Trophoblast cell (in vitro differentiated cells and primary cell): ENCODE results near the gene CPNE7.

Experiments used
- DNase-seq, 2 donors: peaks; one replicate each; pipeline ENCODE4 v3.0.0-alpha.2; 2016
- H2AFZ ChIP-seq: 2 replicates; pipeline ENCODE4 v1.6.1; 2013; ENCODE audit warnings: low read length, moderate library complexity, mild to moderate bottlenecking; ENCODE audit not compliant: insufficient read depth, poor library complexity
- H2AK5ac ChIP-seq: 2 replicates; pipeline ENCODE4 v1.6.1; 2013; ENCODE audit warnings: mild to moderate bottlenecking, low read length
- H2BK120ac ChIP-seq: 2 replicates; pipeline ENCODE4 v1.6.1; 2013; ENCODE audit warnings: low read length, mild to moderate bottlenecking, moderate library complexity; ENCODE audit not compliant: insufficient read depth, poor library complexity
- H2BK12ac ChIP-seq: 2 replicates; pipeline ENCODE4 v1.6.1; 2013; ENCODE audit warnings: mild to moderate bottlenecking, low read length, moderate library complexity
- H2BK5ac ChIP-seq: 2 replicates; pipeline ENCODE4 v1.6.1; 2013; ENCODE audit warnings: low read length, low read depth, moderate library complexity, mild to moderate bottlenecking; ENCODE audit not compliant: poor library complexity
- H3K14ac ChIP-seq: 2 replicates; pipeline ENCODE4 v1.6.1; 2013; ENCODE audit warnings: mild to moderate bottlenecking, low read length
- H3K18ac ChIP-seq: 2 replicates; pipeline ENCODE4 v1.6.1; 2013; ENCODE audit warnings: mild to moderate bottlenecking, low read length
- H3K23ac ChIP-seq: 2 replicates; pipeline ENCODE4 v1.6.1; 2013; ENCODE audit warnings: low read length
- H3K27ac ChIP-seq: 2 replicates; pipeline ENCODE4 v1.5.1; 2013; ENCODE audit warnings: low read depth, mild to moderate bottlenecking, inconsistent platforms, low read length, moderate library complexity
- H3K27me3 ChIP-seq: 2 replicates; pipeline ENCODE4 v1.6.1; 2013; ENCODE audit warnings: inconsistent platforms, mild to moderate bottlenecking, low read length, moderate library complexity; ENCODE audit not compliant: insufficient read depth
- H3K36me3 ChIP-seq, 2 experiments: 1 replicate in 1 of 2; 2 replicates in 1 of 2; pipeline ENCODE4 v1.6.1; 2013; ENCODE audit warnings: low read length in 2 of 2, mild to moderate bottlenecking in 2 of 2, moderate library complexity in 1 of 2; ENCODE audit not compliant: insufficient read depth in 2 of 2, control insufficient read depth in 1 of 2
- H3K4ac ChIP-seq: 2 replicates; pipeline ENCODE4 v1.6.1; 2013; ENCODE audit warnings: low read depth, mild to moderate bottlenecking, low read length, moderate library complexity
- H3K4me1 ChIP-seq, 2 experiments: 1 replicate in 1 of 2; 2 replicates in 1 of 2; pipeline ENCODE4 v1.6.1; 2013; ENCODE audit warnings: low read length in 2 of 2, mild to moderate bottlenecking in 2 of 2, moderate library complexity in 1 of 2; ENCODE audit not compliant: insufficient read depth in 2 of 2, control insufficient read depth in 1 of 2
- H3K4me2 ChIP-seq: 2 replicates; pipeline ENCODE4 v1.6.1; 2013; ENCODE audit warnings: inconsistent platforms, mild to moderate bottlenecking, low read length, moderate library complexity
- H3K4me3 ChIP-seq: 2 replicates; pipeline ENCODE4 v1.5.1; 2013; ENCODE audit warnings: mild to moderate bottlenecking, low read depth, low read length, inconsistent platforms
- H3K79me1 ChIP-seq: one replicate; pipeline ENCODE4 v1.6.1; 2013; ENCODE audit warnings: low read length
- H3K79me2 ChIP-seq: 2 replicates; pipeline ENCODE4 v1.6.1; 2013; ENCODE audit warnings: low read length, mild to moderate bottlenecking; ENCODE audit not compliant: control insufficient read depth, insufficient read depth, poor library complexity
- H3K9ac ChIP-seq: 2 replicates; pipeline ENCODE4 v1.6.1; 2013; ENCODE audit warnings: mild to moderate bottlenecking, low read length
- H3K9me3 ChIP-seq: 2 replicates; pipeline ENCODE4 v1.6.1; 2013; ENCODE audit warnings: low read depth, mild to moderate bottlenecking, control low read depth, inconsistent platforms, low read length; ENCODE audit not compliant: insufficient read depth
- H4K12ac ChIP-seq: 2 replicates; pipeline ENCODE4 v1.6.1; 2013; ENCODE audit warnings: low read depth, mild to moderate bottlenecking, low read length, moderate library complexity
- H4K8ac ChIP-seq: 2 replicates; pipeline ENCODE4 v1.6.1; 2013; ENCODE audit warnings: low read depth, mild to moderate bottlenecking, low read length, moderate library complexity
- H4K91ac ChIP-seq: one replicate; pipeline ENCODE4 v1.6.1; 2013; ENCODE audit warnings: low read depth, mild to moderate bottlenecking, low read length, moderate library complexity
- WGBS: extraction: QIAGEN DNeasy Blood & Tissue Kit; methylation state at CpG from one replicate; pipeline ENCODE4 v1.1.7; 2013; ENCODE audit warnings: missing lambda C conversion rate; ENCODE audit not compliant: insufficient read length, insufficient coverage; ENCODE audit errors: extremely low coverage; 5-methylcytosine and 5-hydroxymethylcytosine counted together

Gene CPNE7

GRCh38 chr16:89620406-89620841 is 44.9 kb downstream of the CPNE7 start:
- WGBS: no CpG with 5 or more reads among the region's 16 CpGs

GRCh38 chr16:89621136-89621697 is 45.7 kb downstream of the CPNE7 start:
- H3K4ac ChIP-seq: no peak overlapping the region
- H3K79me2 ChIP-seq: no peaks in the 10 kb centered on the region
- H2AK5ac ChIP-seq: no peak overlapping the region
- no peaks in the 10 kb centered on the region for H3K36me3 ChIP-seq
- H3K27ac ChIP-seq: no peak overlapping the region
- H4K8ac ChIP-seq: no peak overlapping the region
- H4K12ac ChIP-seq: no peak overlapping the region
- no peak overlapping the region for H2BK120ac ChIP-seq
- no peak overlapping the region for H4K91ac ChIP-seq
- H3K23ac ChIP-seq: no peak overlapping the region
- DNase-seq: no peak
- no peak overlapping the region for H3K14ac ChIP-seq
- H3K18ac ChIP-seq: no peak overlapping the region
- H3K9me3 ChIP-seq: peaks cover 3% of the 10 kb centered on the region
- H3K79me1 ChIP-seq: no peaks in the 10 kb centered on the region
- H2BK5ac ChIP-seq: no peak overlapping the region
- WGBS: no CpG with 5 or more reads among the region's 18 CpGs
- no peak overlapping the region for H2AFZ ChIP-seq
- no peak overlapping the region for H3K9ac ChIP-seq
- H3K4me3 ChIP-seq: no peak overlapping the region
- H3K27me3 ChIP-seq: no peaks in the 10 kb centered on the region
- H3K4me2 ChIP-seq: no peak overlapping the region
- peaks cover 3 to 15% of the 10 kb centered on the region in 2 experiments for H3K4me1 ChIP-seq
- H2BK12ac ChIP-seq: no peak overlapping the region

More at GRCh38 chr16:89620406-89620841, 44.9 kb downstream of the CPNE7 start:
- H3K4me2 ChIP-seq: no peak overlapping the region
- H2BK120ac ChIP-seq: no peak overlapping the region
- H3K27ac ChIP-seq: no peak overlapping the region
- H3K4me3 ChIP-seq: no peak overlapping the region
- peaks cover 3% of the 10 kb centered on the region for H3K9me3 ChIP-seq
- no peaks in the 10 kb centered on the region for H3K79me1 ChIP-seq
- H2BK12ac ChIP-seq: no peak overlapping the region
- no peak overlapping the region for H3K14ac ChIP-seq
- no peak overlapping the region for H2AFZ ChIP-seq
- H3K9ac ChIP-seq: no peak overlapping the region
- H3K79me2 ChIP-seq: no peaks in the 10 kb centered on the region
- H4K91ac ChIP-seq: no peak overlapping the region
- no peak overlapping the region for H2AK5ac ChIP-seq
- H3K4ac ChIP-seq: no peak overlapping the region
- H3K27me3 ChIP-seq: no peaks in the 10 kb centered on the region
- no peak overlapping the region for H4K8ac ChIP-seq
- no peak overlapping the region for H3K18ac ChIP-seq
- no peaks in the 10 kb centered on the region for H3K36me3 ChIP-seq
- no peak overlapping the region for H3K23ac ChIP-seq
- no peak overlapping the region for H4K12ac ChIP-seq
- H2BK5ac ChIP-seq: no peak overlapping the region
- peaks cover 3 to 14% of the 10 kb centered on the region in 2 experiments for H3K4me1 ChIP-seq
- DNase-seq: no peak

- Histone ChIP-seq H3K14ac (no peak overlapping the region), H3K4ac (no peak overlapping the region), H3K4me1 (peaks cover 3 to 15% of the 10 kb centered on the region in 2 experiments)
Measured at GRCh38 chr16:89621698-89622409, 46.3 kb downstream of the CPNE7 start.

DNA sequence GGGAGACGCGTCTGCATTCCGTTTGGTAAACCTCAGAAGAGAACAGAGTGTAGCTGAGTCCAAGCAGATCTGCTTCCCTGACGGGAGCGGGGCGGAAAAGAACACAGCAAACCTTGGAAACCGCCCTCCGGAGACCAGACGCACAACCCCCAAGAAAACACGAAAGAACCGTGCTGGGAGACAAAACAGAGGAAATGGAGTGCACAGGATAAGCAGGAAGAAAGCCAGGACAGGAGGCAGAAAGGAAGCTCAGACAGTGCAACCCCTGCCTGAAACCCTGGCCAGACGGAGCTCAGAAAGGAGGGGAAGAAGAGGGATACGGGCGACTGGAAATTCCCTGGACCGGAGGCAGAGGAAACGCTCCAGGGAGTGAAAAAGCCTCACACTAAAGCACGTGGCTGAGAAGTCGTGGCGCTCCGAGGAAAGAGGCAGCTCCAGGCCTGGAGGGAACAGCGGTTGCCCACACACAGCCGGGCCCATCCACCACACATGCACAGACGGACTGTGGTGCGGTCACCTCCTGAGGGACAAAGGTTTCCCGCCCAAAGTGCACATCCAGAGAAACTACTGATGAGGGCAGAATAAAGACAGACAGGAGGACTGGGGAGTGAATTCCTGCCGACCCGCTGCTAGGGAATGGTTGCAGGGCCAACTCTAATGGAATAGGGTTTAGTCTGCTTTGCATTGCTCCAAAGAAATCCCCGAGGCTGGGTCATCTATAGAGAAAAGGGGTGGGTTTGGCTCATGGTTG is 48.1 kb downstream of the CPNE7 start:
- Histone ChIP-seq H3K23ac (no peak overlapping the region), H3K18ac (no peak overlapping the region), H3K79me2 (no peaks in the 10 kb centered on the region), H2BK12ac (no peak overlapping the region), H3K4ac (no peak overlapping the region), H4K91ac (no peak overlapping the region), H2BK120ac (no peak overlapping the region), H4K12ac (no peak overlapping the region), H4K8ac (no peak overlapping the region), H3K27me3 (no peaks in the 10 kb centered on the region), H3K9me3 (peaks cover 3% of the 10 kb centered on the region), H3K27ac (peak overlapping the region; percentile 29), H3K4me2 (no peak overlapping the region), H2BK5ac (no peak overlapping the region), H3K4me3 (no peak overlapping the region), H3K4me1 (peaks cover 3 to 15% of the 10 kb centered on the region in 2 experiments), H2AK5ac (no peak overlapping the region), H3K9ac (no peak overlapping the region), H2AFZ (no peak overlapping the region), H3K14ac (no peak overlapping the region), H3K79me1 (no peaks in the 10 kb centered on the region), H3K36me3 (no peaks in the 10 kb centered on the region)
- WGBS: no CpG with 5 or more reads among the region's 28 CpGs
- DNase-seq: peak; percentile 53 to 64

More at GRCh38 chr16:89621698-89622409, 46.3 kb downstream of the CPNE7 start:
- H3K18ac ChIP-seq: no peak overlapping the region
- WGBS: no CpG with 5 or more reads among the region's 32 CpGs
- no peak overlapping the region for H2BK12ac ChIP-seq
- no peaks in the 10 kb centered on the region for H3K27me3 ChIP-seq
- no peaks in the 10 kb centered on the region for H3K79me1 ChIP-seq
- no peak overlapping the region for H4K12ac ChIP-seq
- no peak overlapping the region for H2AK5ac ChIP-seq
- H3K27ac ChIP-seq: no peak overlapping the region
- H4K91ac ChIP-seq: no peak overlapping the region
- H3K4me2 ChIP-seq: no peak overlapping the region
- H3K9me3 ChIP-seq: peaks cover 3% of the 10 kb centered on the region
- H3K36me3 ChIP-seq: no peaks in the 10 kb centered on the region
- no peak overlapping the region for H4K8ac ChIP-seq
- no peak overlapping the region for H3K4me3 ChIP-seq
- H3K79me2 ChIP-seq: no peaks in the 10 kb centered on the region
- no peak for DNase-seq
- no peak overlapping the region for H2AFZ ChIP-seq
- H2BK120ac ChIP-seq: no peak overlapping the region
- no peak overlapping the region for H3K9ac ChIP-seq
- H2BK5ac ChIP-seq: no peak overlapping the region
- no peak overlapping the region for H3K23ac ChIP-seq
